ENCODE data around the gene SLIT3.

GRCh38 chr5:169165052-169165451 lies 135.9 kb downstream of the SLIT3 start:
- TF ChIP-seq ZNF274 (IDR thresholded peaks at IDR 0.05; ENCODE audit: borderline replicate concordance, low read depth, low read length) (no peak), PTBP1 (IDR thresholded peaks at IDR 0.05; ENCODE audit: low read depth, low read length) (no peak), CTCF (IDR thresholded peaks at IDR 0.05 in 2 of 3, conservative IDR thresholded peaks at IDR 0.05 in 1 of 3; ENCODE audit: insufficient read depth in 2 of 3, low read depth in 1 of 3, low read length in 3 of 3) (no peak), UBTF (IDR thresholded peaks at IDR 0.05; ENCODE audit: borderline replicate concordance in 1 of 2, low read depth in 2 of 2, low read length in 2 of 2) (no peak), HINFP (tag; conservative IDR thresholded peaks at IDR 0.05; ENCODE audit: low read depth) (no peak)
